ENCODE results near the gene NEB.
"Not testable (repeated sequence)": the region's sequence is repeated elsewhere in the genome, so short reads cannot be mapped to it uniquely, and the experiment has no call there.

NEB gene

DNA sequence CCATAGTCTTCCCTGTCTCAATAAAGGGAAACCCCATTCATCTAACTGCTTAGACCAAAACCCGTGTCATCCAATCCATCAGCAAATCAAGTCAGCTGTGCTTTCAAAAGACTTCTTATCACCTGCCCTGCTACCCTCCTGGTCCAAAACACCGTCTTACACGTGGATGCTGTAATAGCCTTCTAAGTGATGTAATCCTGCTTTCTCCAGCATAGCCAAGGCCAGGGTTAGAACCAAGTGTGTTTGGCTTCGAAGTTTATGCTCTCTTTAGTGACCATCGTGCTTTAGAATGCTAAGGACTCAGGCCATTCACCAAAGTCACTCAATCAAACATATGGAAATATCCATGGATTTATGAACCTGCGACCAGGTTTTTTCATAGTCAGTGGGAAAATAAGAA, 25.5 kb downstream of the NEB start:
- Mint-ChIP-seq H3K4me1 (no peaks in the 10 kb centered on the region), H3K9me3 (peaks cover 4% of the 10 kb centered on the region), H3K4me3 (no peak overlapping the region), H3K36me3 (ENCODE audit: low read depth) (peaks cover 6% of the 10 kb centered on the region), H3K27ac (no peak overlapping the region), H3K27me3 (ENCODE audit: low read depth) (no peaks in the 10 kb centered on the region)
- TF ChIP-seq, protein P1, sequence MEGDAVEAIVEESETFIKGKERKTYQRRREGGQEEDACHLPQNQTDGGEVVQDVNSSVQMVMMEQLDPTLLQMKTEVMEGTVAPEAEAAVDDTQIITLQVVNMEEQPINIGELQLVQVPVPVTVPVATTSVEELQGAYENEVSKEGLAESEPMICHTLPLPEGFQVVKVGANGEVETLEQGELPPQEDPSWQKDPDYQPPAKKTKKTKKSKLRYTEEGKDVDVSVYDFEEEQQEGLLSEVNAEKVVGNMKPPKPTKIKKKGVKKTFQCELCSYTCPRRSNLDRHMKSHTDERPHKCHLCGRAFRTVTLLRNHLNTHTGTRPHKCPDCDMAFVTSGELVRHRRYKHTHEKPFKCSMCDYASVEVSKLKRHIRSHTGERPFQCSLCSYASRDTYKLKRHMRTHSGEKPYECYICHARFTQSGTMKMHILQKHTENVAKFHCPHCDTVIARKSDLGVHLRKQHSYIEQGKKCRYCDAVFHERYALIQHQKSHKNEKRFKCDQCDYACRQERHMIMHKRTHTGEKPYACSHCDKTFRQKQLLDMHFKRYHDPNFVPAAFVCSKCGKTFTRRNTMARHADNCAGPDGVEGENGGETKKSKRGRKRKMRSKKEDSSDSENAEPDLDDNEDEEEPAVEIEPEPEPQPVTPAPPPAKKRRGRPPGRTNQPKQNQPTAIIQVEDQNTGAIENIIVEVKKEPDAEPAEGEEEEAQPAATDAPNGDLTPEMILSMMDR (IDR thresholded peaks at IDR 0.05; ENCODE audit: unreplicated experiment in 3 of 3) = no peak

DNA sequence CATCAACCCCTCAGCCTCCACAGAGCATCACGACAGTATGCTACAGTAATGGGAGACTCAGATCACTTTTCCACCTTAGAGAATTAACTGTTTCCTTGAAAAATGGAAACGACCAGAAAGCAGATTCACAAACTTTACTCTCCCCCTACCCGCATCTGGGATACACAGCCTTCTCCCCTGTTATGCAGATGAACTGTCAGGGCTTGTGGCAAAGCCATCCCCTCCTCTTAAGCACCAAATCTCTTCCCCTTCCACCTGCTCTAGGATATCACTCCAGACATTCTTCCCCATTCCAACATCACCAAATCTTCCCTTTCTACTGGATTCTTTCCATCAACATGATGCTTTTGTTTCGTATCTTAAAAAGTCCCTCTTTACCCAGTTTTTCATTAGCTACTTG, 26.4 kb downstream of the NEB start:
- H3K9me3 Mint-ChIP-seq = peaks cover 4% of the 10 kb centered on the region
- no peaks in the 10 kb centered on the region for H3K27me3 Mint-ChIP-seq (ENCODE audit: low read depth)
- H3K4me1 Mint-ChIP-seq = no peaks in the 10 kb centered on the region
- TF ChIP-seq, protein P1 (IDR thresholded peaks at IDR 0.05; ENCODE audit: unreplicated experiment in 3 of 3) = no peak
- no peak overlapping the region for H3K4me3 Mint-ChIP-seq
- peaks cover 6% of the 10 kb centered on the region for H3K36me3 Mint-ChIP-seq (ENCODE audit: low read depth)
- H3K27ac Mint-ChIP-seq = no peak overlapping the region

DNA sequence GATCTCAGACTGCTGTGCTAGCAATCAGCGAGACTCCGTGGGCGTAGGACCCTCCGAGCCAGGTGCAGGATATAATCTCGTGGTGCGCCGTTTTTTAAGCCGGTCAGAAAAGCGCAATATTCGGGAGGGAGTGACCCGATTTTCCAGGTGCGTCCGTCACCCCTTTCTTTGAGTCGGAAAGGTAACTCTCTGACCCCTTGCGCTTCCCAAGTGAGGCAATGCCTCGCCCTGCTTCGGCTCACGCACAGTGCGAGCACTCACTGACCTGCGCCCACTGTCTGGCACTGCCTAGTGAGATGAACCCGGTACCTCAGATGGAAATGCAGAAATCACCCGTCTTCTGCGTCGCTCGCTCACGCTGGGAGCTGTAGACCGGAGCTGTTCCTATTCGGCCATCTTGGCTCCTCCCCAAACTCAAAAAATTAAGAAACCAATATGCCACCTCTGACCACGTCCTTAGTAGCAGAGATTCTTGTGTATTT, 29.8 kb downstream of the NEB start:
- not testable (repeated sequence) for H3K4me3 Mint-ChIP-seq; H3K27ac Mint-ChIP-seq; H3K36me3 Mint-ChIP-seq (ENCODE audit: low read depth); H3K27me3 Mint-ChIP-seq (ENCODE audit: low read depth); H3K9me3 Mint-ChIP-seq; H3K4me1 Mint-ChIP-seq

- H3K4me1 Mint-ChIP-seq; H3K36me3 Mint-ChIP-seq (ENCODE audit: low read depth): not testable (repeated sequence)
Measured at GRCh38 chr2:151698134-151698533, 36.1 kb downstream of the NEB start.

GRCh38 chr2:151695778-151696177, 38.5 kb downstream of the NEB start:
- no peaks in the 10 kb centered on the region for H3K36me3 Mint-ChIP-seq (ENCODE audit: low read depth)
- H3K9me3 Mint-ChIP-seq = no peaks in the 10 kb centered on the region
- H3K4me1 Mint-ChIP-seq = no peaks in the 10 kb centered on the region
- H3K27ac Mint-ChIP-seq = no peak overlapping the region
- no peaks in the 10 kb centered on the region for H3K27me3 Mint-ChIP-seq (ENCODE audit: low read depth)
- no peak overlapping the region for H3K4me3 Mint-ChIP-seq
- TF ChIP-seq, protein P1 (IDR thresholded peaks at IDR 0.05; ENCODE audit: unreplicated experiment in 3 of 3) = no peak

More at GRCh38 chr2:151698134-151698533, 36.1 kb downstream of the NEB start:
- H3K4me3 Mint-ChIP-seq; H3K9me3 Mint-ChIP-seq; H3K27me3 Mint-ChIP-seq (ENCODE audit: low read depth); H3K27ac Mint-ChIP-seq: not testable (repeated sequence)

DNA sequence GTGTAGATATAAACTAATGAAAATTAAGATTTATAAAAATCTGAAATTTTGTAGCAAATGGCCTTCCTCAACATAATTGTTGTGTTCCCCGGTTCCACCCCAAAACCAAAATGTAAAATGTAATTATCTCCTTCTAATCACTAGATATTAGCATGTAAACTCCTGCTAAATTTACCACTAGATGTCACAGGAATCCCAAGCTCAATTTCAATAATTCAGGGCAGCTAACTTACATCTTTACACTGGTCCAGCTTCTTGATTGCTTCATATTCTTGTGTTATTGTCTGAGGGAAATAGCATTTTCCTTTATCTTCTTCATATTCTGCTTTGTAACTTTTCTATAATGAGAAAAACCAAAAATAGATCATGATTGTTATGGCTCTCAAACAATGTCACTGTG, 42.6 kb downstream of the NEB start:
- Mint-ChIP-seq H3K36me3 (ENCODE audit: low read depth) (no peaks in the 10 kb centered on the region), H3K27me3 (ENCODE audit: low read depth) (no peaks in the 10 kb centered on the region), H3K27ac (no peak overlapping the region), H3K9me3 (no peaks in the 10 kb centered on the region), H3K4me1 (no peaks in the 10 kb centered on the region), H3K4me3 (no peak overlapping the region)
- TF ChIP-seq, protein P1 (IDR thresholded peaks at IDR 0.05; ENCODE audit: unreplicated experiment in 3 of 3) = no peak

DNA sequence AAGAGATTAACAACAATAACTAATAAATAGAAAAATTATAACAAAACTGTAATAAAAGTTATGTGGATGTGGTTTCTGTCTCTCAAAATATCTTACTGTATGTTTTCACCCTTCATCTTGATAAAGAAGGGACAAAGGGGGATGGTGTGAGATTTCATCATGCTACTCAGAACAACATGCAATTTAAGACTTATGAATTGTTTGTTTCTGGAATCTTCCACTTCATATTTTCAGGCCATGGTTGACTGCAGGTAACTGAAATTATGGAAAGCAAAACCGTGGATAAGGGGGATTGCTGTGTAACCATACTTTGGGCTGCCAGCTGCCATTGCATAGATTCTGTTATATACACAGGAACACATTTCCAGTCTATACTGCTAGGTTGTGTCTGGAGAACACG, 45.6 kb downstream of the NEB start:
- TF ChIP-seq, protein P1 (IDR thresholded peaks at IDR 0.05; ENCODE audit: unreplicated experiment in 3 of 3) = no peak
- Mint-ChIP-seq H3K9me3 (no peaks in the 10 kb centered on the region), H3K4me1 (no peaks in the 10 kb centered on the region), H3K36me3 (ENCODE audit: low read depth) (no peaks in the 10 kb centered on the region), H3K27me3 (ENCODE audit: low read depth) (no peaks in the 10 kb centered on the region), H3K27ac (no peak overlapping the region), H3K4me3 (no peak overlapping the region)

Data from nephron (organoid).